Measurements from ENCODE around the gene SLC4A7.
"Not testable (repeated sequence)": the region's sequence is repeated elsewhere in the genome, so short reads cannot be mapped to it uniquely, and the experiment has no call there.

The SLC4A7 gene

DNA sequence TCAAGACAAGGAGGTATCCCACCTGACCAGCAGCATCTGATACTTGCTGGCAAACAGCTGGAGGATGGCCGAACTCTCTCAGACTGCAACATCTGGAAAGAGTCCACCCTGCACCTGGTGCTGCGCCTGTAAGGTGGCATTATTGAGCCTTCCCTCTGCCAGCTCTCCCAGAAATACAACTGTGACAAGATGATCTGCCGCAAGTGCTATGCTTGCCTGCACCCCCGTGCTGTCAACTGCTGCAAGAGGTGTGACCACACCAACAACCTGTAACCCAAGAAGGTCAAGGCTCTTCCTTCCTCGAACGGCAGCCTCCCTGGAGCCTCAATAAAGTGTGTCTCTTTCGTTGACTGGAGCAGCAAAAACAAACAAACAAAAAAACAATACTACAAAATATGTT is 2.2 kb upstream of the SLC4A7 start:
- DNase-seq (ENCODE audit: low spot score) = no peak

DNA sequence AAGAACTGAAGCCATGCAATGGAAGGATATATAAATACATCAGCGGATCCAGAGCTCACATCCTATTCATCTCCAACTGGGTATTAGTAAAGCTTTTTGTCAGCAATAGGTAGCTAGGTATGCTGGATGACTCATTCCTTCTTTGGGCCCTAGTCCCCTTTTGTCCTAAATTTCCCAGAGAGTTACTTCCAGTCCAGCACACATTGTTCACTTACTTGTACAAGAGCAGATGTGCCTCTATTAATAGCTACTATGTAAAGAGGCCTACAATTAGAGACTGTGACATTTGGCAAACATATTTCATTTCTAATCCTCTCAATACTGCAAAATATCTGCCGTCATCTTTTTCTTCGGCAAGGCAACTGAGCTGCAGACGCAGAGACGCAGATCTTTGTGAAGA is 1.7 kb upstream of the SLC4A7 start:
- DNase-seq (ENCODE audit: low spot score) = no peak

DNA sequence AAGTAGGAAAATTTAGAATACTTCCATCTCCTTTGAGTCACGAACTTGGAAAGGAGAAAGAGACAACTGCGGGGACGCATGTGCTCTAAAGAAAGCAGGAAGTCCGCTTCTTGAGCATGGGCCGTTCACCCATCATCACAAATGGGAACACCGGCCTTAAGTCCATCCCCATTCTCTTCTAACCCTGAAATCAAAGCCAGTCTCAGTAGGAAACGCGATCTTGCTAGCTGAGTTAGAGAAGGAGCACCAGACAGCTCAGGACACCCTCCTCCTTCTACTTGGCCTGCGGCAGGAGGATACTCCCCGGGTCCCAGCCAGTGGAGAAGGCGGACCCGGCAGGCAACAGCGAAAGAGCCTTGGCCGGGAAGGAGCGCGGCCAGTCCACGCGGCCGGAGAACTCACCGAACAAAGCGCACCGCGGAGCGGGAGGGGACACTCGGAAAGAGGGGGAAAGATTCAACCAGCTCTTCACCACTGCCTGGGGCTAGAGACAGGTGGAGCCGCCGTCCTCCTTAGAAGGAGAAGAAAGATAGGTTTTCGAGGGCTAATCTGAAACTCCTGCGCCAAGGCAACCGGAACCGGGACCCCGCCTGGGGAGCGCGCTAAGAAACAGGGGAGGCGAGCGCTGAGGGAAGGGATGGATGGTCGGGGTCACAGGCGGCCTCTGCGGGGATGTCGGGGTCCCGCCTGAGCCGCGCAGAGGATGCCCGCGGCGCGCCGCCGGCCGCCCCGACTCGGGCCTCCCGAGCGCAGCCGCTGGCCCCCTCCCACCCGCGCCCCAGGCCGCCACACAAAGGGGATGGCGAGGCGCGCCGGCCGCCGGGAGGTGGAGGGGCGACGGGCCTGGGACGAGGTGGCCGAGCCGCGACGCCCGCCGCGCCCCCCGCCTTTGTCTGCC is 818 bp downstream of the SLC4A7 start:
- peak; percentile 35 for DNase-seq (ENCODE audit: low spot score)

DNA sequence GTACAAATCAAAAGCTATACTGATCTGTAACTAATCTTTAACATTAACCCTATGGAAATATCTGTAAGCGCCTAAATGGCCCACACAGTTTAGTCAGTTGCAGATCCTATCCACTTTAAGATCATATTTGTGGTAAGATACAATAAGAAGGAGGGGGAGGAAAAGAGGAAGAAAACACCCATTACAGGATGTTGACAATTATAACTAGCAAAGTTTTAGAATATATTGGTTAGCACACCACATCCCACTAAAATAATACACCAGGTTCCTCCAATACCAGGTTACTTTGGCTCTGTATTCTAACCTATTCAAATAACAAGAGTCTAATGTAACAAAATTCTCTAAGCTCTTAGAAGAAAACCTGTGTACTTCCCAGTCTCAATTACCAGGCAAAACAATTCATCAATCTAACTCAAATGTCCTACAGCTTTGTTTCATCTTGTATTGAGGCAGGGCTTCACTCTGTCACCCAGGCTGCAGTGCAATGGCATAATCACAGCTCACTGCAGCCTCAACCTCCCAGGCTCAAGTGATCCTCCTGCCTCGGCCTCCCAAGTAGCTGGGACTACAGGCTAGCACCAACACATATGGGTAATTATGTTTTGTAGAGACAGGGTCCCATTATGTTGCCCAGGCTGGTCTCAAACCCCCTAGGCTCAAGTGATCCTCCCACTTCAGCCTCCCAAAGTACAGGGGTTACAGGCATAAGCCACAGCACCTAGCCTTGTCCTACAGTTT is 4.2 kb downstream of the SLC4A7 start:
- DNase-seq (ENCODE audit: low spot score) = no peak

DNA sequence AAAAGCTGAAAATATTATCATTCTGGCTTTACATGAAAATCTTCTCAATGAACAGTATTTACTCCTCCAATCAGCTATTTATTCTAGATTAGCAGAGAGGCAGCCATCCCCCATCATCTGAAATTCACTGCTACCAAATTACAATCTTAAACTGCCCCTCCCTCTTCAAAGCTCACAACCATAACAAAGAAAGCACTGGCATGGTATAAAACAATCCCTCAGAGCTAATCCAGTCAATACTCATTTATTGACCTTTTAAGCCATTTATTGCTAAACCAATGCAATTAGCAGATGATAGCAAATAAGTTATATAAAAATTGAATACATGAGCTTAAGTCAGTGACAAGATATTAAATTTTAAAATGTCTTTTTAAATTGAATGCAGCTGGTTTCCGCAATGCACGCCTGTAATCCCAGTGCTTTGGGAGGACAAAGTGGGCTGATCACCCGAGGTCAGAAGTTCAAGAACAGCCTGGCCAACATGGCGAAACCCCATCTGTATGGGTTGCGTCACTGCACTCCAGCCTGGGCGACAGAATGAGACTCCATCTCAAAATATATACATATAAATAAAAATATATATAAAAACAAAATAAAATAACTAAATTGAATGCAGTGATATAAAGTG is 12.1 kb downstream of the SLC4A7 start:
- DNase-seq (ENCODE audit: low spot score) = no peak

DNA sequence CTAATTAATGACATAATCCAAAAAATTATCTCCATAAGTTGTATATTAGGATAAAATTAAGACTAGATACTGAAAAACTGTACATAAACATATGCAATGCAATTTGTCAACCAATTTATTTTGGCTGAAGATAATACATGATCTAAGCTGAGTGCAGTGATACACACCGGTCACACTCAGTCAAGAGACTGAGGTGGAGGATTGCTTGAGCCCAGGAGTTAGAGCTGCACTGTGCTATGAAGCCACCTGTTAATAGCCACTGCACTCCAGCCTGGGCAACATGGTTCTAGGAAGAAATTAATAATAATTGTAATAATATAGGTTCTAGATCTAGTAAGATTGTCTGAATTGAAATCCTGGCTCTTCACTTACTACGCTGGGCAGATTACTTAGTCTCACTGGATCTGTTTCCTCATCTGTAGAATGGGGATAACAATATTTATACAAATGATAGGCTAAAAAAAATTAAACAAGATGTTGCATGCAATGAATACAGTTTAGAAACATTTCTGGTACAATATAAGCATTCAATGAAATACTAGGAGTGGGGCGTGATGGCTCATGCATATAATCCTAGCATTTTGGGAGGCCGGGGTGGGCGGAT is 15.8 kb downstream of the SLC4A7 start:
- DNase-seq (ENCODE audit: low spot score) = no peak

DNA sequence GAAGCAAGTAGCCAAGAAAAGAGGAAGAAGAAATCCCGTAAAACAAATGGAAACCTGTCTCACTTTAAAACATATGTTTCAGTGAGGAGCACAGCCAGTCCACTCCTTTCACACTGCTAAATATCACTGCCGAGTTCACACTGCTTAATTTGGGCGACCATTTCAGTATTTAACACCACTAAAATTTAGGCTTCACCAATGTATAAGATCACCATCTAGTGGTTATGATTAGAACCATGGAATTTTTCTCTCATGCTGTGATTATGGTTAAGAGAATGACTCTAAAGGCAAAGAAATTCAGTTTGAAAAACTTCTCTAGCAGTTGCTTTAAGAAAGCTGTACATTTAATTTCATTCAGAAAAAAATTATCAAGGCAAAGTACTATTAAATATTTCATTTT is 16.6 kb downstream of the SLC4A7 start:
- DNase-seq (ENCODE audit: low spot score) = peak; percentile 51

DNA sequence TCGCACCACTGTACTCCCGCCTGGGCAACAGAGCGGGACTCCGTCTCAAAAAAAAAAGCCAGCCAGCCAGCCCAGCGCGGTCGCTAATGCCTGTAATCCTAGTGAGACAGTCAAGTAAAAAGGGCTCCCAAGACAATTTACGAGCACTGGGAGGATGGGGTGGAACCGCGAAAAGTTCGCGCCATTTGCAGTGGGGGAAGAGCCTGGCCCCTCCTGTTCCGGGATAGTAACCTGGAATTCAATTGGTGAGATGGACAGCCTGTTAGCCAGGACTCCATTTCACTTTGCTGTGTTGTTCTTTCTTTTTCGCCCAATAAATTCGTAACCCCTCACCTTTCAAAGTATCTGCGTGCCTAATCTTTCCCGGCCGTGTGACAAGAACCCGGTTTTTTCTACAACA is 19.5 kb downstream of the SLC4A7 start:
- DNase-seq (ENCODE audit: low spot score) = no peak

DNA sequence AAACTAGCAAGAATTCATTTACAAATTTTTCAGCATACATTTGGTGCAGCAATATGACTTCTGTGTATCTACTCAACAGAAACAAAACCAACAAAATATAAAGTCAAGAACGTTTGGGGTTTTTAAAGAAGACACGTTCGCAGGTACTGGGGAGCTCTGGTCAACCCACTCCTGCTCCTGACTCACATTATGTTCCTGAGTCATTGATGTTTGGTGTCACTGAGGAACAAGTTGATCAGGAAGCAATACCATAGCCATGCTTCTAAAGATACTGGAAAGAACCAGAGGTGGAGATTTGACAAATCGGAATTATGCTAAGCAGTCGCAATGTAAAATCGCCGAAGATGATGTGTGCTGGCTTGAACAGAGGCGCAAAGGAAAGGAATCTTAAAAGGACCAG is 22.0 kb downstream of the SLC4A7 start:
- DNase-seq (ENCODE audit: low spot score) = no peak

DNA sequence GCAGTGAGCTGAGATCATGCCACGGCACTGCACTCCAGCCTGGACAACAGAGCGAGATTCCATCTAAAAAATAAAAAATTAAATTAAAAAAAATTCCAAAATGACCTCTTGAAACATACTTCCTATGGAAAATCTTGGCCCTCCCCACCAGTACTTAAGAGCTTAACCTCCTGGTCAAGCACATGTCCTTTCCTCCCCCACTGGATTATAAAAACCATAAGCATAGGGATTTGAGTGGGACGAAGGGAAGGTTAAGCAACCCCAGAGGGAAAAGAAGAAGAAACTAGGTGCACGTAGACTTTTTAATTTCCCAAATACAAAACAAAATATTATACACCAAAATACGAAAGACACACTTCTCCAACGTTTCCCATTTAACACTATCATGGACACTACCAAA is 25.3 kb downstream of the SLC4A7 start:
- no peak for DNase-seq (ENCODE audit: low spot score)

DNA sequence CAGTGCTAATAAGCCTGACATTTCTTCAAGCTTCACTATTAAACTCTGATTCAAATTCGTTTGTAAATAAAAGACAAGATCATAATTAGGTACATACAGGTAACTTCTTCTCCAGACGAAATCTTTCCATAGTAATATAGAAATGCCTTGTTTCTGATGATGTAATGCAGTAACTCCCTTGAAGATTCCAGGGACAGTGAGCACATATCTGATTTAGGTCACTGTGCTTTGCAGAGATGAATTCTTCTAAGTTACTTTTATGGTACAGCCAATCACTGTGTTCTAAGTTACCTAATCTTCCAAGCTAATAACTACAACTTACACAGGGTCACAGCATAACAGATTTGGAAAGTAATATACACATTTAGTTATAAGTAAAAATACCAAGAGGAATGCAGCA is 27.6 kb downstream of the SLC4A7 start:
- DNase-seq (ENCODE audit: low spot score) = no peak

DNA sequence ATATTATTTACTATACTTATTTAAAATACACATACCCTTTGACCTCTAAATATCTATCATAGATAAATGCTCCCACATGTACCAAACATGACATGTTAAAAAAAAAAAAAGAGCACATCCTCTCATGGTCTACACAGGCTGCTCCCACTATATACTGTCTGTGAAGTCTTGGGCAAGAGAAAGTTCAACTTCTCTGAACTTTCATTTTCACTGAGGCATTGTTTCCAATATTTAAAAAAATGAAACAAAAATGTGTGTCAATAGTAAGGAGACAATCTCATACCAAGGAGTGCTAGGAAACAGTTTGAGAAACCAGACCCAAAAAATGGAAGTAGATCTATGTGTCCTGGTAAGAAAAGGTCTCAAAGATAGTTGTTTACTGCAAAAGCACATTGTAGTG is 29.3 kb downstream of the SLC4A7 start:
- DNase-seq (ENCODE audit: low spot score) = no peak

DNA sequence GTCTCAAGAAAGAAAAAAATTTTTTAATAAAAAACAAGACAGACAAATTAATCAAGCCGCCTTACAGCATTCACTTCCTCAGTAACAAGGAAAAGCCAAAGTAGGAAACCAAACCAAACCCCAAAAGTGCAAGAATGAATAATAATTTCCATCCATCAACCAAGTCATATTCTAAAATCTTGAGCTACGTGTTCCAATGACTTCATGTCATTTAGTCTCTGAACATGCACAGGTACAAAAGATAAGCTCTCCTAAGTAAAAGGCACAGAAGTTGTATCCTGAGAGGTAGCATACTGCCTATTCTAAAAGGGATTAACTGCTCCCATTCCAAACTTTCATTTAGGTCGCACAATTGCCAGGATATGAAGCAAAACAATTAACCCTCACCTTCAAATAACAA is 29.7 kb downstream of the SLC4A7 start:
- DNase-seq (ENCODE audit: low spot score) = no peak

DNA sequence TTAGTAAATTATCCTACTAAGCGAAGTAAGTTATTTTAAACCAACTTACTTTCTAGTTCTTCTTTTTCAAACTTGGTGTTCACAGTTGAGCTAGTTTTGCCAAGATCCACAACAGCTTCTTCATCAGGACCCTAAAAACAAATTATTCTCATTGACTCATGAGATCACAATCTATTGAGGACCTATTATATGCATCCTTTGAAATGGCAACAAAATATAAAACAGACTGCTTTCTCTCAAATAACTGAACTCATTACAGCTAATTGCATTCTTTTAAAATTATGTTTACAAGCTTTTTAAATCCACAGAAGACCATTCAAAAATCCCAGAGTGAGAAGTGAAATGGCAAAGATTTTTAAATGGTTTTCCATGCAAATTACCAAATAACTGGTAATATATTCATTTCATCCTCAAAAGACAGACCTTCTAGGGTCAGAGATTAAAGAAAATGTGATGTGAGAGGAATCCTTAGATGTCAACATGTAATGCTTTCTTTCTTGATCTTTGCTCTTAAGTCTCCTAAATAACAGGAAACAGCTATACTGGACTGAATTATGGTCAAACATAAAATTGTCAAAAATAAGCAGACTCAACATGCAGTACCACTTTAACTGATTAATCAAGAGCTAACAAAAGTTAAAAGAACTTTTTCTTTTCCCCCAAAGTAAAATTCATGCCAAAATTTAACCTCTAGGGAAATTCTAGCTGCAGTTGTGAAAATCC is 31.7 kb downstream of the SLC4A7 start:
- no peak for DNase-seq (ENCODE audit: low spot score)

DNA sequence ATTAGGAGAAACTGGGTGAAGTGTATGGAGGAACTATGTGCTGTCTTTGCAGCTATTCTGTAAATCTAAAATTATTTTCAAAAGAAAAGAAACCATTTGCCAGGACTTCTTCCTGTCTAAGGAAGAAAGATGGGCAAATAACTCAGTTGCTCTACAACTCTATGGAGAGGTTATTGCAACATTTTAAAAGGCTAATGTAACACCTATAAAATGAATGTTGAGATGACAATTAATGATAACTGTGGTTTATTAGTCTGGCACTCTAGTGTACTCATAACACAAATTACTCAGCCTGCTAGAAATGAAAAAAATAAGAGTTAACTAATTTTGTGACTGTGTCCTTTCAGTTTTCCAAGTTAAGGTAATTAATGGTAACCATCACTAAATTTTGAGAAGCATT is 32.3 kb downstream of the SLC4A7 start:
- DNase-seq (ENCODE audit: low spot score) = no peak

DNA sequence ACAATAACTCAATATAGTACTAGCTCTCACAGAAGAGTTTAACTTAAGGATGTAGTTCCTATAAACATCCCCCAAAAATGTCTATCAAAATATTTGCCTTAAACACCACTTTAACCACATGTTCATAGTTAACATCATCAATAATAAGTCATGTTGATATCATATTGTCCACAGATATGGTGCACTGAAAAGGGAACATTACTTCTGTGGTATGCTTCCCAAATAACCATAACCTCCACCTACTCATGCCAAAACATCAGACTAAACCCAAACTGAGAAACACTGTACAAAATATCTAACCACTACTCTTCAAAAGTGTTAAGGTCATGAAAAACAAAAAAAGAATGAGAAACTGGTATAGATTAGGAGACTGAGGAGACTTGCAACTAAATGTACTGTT is 32.9 kb downstream of the SLC4A7 start:
- DNase-seq (ENCODE audit: low spot score) = no peak

DNA sequence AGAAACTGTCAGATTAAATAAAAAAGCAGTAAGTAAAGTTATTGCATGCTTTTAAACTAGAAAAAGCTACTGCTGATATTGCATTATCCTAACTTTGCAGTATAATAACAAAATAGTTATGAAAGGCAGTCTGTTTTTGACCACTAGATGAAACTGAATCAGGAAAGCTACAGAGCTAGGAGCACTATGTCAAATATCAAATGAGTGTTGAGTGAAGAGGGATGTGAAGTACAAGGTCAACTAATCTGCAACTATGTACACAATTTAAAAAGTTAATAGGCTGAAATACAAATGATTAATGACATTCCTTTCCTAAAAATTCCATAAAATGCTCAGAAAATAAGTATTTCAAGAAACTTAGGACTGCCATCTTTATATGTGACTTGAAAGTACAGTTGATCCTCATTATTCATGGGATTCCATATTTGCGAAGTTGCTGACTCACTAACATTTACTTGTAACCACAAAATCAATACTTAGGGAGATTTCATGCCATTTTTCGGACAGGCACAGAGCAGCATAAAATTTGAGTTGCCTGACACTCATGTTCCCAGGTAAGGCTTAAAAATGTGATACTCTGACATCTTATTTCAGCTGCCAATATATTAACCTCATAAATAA is 34.5 kb downstream of the SLC4A7 start:
- DNase-seq (ENCODE audit: low spot score) = no peak

DNA sequence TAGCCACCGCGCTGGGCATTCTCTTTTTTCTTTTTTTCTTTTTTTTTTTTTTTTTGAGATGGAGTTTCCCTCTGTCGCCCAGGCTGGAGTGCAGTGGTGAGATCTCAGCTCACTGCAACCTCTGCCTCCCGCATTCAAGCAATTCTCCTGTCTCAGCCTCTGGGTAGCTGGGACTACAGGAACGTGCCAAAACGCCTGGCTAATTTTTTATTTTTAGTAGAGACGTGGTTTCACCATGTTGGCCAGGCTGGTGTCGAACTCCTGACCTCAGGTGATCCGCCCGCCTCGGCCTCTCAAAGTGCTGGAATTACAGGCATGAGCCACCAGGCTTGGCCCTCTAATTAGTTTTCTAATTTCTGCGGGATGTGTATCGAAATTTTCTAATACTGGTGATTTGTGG is 41.2 kb downstream of the SLC4A7 start:
- DNase-seq (ENCODE audit: low spot score) = not testable (repeated sequence)

DNA sequence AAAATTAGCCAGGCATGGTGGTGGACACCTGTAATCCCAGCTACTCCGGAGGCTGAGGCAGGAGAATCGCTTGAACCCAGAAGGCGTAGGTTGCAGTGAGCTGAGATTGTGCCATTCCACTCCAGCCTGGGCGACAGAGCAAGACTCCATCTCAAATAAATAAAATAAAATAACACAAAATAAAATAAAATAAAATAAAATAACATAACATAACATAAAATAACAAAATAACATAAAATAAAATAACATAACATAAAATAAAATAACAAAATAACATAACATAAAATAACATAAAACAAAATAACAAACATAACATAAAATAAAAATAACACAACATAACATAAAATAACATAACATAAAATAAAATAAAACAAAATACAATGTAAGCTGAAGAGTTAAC is 45.8 kb downstream of the SLC4A7 start:
- not testable (repeated sequence) for DNase-seq (ENCODE audit: low spot score)

DNA sequence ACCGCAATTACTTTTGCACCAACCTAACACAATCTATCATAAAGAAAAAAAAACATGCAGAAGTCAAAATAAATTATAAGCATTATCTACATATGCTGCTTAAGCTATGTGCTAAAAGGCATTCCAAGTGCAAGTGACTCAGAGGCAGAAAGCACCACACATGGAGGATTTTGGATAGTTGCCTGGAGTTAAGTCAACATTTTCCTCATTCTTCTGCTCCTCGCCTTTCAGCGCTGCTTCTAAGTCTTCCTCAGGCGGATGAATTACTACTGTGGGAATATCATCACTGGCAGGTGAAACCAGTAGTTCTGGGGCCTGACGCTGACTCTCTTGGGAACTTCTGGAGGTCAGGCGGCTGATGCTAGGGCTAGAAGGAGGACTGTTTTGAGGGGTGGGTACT is 53.1 kb downstream of the SLC4A7 start:
- DNase-seq (ENCODE audit: low spot score) = peak; percentile 90

DNA sequence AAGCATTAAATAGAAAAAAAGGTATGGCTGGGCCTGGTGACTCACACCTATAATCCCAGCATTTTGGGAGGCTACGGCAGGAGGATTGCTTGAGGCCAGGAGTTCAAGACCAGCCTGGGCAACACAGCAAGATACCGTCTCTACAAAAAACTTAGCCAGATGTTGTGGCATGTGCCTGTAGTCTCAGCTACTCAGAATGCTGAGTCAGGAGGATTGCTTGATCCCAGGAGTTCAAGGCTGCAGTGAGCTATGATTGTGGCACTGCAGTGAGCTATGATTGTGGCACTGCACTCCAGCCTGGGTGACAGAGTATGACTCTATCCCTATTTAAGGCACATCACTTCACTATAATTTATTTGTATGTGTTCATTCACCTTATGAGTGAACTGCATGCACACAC is 54.3 kb downstream of the SLC4A7 start:
- DNase-seq (ENCODE audit: low spot score) = no peak
